HG02798 (cell line): Measurements from ENCODE around the gene BCR.

Experiments
- ATAC-seq: cut with Tn5 transposase; IDR thresholded peaks from one replicate; pipeline ENCODE4 v1.9.1; 2021; ENCODE audit warnings: mild to moderate bottlenecking; ENCODE audit not compliant: unreplicated experiment, poor library complexity

Gene BCR

DNA sequence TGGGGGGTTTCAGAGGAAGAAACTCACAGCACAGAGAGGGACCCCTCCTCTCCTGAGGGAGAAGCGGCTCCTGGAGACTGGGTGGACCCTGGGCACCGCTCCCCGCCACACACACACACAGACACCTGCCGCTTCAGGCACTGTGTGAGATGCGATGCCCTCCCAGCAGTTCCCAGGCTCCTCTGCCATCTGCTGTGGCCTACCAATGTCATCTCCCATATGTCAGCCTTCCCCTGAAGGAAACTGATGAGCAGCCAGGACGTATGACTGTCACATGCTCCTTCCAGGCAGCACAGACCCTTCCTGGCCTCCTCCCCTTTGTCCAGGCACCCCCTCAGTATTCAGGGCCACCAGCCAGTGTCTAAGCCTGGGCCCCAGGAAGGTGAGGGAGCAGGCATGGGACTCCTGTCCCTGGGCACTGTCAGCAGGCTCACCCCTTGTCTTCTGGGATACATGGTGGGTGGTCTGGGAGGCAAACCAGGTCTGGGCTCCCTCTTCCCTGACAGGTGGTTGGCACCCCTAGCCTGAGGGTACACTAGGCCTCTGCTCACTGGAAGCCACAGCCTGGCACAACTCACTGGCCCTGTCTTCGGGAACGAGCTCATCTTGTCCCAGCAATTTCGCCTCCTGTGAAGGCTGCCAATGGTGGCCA lies 11.8 kb upstream of the BCR start:
- ATAC-seq, result no peak

GRCh38 chr22:23169043-23169406 lies 11.3 kb upstream of the BCR start:
- no peak for ATAC-seq

GRCh38 chr22:23175817-23176644 lies 4.3 kb upstream of the BCR start:
- no peak for ATAC-seq

- ATAC-seq, result no peak
These were observed 3.7 kb upstream of the BCR start for GRCh38 chr22:23176645-23177027.

GRCh38 chr22:23177197-23177596 lies 3.1 kb upstream of the BCR start:
- ATAC-seq, result no peak

- no peak for ATAC-seq
These were observed 1.6 kb upstream of the BCR start for GRCh38 chr22:23178512-23179254.

DNA sequence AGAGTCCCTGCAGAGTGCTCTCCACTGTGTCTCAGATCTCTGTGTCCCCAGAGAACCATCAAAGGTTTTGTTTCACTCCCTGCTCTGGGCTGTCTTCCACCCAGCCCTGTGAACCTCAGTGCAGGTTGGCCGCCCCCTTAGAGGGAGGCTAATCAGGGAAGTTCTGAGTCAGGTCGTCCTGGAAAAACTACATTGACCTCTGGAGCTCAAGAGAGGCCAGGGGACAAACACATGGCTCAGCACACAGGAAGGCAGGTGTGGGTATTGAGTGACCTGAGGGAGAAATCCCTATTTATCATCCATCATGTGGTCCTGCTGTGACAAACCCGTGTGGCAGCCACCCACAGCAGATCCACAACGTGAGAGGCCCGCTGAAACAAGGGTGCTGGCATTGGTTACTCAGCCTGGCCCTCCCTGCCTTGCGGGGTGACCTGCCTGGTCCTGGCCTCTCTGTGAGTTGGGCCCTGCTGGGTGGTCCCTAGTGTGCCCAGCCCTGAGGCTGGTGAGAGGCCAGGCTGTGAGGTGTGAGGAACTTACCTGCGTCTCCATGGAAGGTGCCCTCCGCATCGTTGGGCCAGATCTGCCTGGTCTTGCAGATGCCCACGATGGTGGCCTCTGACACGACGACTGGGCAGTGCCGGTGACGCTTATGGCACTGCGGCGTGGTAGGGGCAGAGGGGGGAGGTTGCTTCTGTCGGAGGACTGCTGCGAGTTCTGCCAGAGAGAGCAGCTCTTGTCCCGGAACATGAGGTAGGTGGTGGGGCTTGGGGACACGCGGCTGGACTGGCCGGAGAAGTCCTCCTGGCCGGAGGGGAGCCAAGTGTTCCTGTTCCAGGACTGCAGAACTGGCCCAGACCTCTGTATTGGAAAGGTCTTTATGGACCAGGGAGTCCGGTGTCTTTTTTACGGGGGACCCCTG lies 669 bp upstream of the BCR start:
- ATAC-seq, result no peak

DNA sequence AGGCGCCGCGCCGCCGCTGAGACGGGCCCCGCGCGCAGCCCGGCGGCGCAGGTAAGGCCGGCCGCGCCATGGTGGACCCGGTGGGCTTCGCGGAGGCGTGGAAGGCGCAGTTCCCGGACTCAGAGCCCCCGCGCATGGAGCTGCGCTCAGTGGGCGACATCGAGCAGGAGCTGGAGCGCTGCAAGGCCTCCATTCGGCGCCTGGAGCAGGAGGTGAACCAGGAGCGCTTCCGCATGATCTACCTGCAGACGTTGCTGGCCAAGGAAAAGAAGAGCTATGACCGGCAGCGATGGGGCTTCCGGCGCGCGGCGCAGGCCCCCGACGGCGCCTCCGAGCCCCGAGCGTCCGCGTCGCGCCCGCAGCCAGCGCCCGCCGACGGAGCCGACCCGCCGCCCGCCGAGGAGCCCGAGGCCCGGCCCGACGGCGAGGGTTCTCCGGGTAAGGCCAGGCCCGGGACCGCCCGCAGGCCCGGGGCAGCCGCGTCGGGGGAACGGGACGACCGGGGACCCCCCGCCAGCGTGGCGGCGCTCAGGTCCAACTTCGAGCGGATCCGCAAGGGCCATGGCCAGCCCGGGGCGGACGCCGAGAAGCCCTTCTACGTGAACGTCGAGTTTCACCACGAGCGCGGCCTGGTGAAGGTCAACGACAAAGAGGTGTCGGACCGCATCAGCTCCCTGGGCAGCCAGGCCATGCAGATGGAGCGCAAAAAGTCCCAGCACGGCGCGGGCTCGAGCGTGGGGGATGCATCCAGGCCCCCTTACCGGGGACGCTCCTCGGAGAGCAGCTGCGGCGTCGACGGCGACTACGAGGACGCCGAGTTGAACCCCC lies 798 bp downstream of the BCR start:
- ATAC-seq, result peak; percentile 1

DNA sequence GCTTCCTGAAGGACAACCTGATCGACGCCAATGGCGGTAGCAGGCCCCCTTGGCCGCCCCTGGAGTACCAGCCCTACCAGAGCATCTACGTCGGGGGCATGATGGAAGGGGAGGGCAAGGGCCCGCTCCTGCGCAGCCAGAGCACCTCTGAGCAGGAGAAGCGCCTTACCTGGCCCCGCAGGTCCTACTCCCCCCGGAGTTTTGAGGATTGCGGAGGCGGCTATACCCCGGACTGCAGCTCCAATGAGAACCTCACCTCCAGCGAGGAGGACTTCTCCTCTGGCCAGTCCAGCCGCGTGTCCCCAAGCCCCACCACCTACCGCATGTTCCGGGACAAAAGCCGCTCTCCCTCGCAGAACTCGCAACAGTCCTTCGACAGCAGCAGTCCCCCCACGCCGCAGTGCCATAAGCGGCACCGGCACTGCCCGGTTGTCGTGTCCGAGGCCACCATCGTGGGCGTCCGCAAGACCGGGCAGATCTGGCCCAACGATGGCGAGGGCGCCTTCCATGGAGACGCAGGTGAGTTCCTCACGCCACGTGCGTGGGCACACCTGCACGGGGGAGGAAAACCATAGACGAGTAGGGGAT lies 1.5 kb downstream of the BCR start:
- ATAC-seq, result no peak

GRCh38 chr22:23182309-23183060 lies 2.2 kb downstream of the BCR start:
- ATAC-seq, result no peak

DNA sequence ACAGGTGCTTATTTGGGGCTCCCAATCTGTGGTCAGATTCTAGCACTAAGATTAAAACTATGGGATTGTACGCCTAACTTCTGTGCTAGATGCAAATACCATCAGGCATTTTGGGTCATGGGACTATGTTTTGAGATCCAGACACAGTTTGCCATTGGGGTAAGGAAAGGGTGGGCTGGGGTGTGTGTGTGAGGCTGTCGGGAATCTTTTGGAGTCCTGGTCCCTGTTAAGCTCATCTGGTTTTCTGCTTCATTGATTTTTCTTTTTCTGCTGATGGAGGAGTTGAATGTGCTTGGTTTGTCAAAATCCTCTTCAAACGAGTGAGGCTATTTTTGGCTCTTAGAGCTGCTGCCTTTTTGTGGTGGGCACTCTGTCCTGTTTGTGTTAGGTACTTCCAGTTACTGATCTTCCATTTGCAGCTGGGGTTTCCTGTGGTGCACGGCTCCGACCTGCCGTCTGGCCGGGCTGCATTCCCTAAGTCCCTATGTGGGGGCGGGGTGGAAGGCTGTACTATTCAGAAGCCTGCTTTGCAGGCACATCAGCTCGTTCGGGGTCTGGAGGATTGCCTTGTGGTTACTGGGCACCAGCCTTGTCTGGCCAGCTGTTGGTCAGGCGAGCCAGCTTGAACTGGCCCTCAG lies 2.9 kb downstream of the BCR start:
- no peak for ATAC-seq

GRCh38 chr22:23184100-23184763 lies 3.9 kb downstream of the BCR start:
- no peak for ATAC-seq

GRCh38 chr22:23184764-23185113 lies 4.4 kb downstream of the BCR start:
- ATAC-seq, result no peak

- ATAC-seq, result no peak
These were observed 6.9 kb downstream of the BCR start for GRCh38 chr22:23187211-23187610.

DNA sequence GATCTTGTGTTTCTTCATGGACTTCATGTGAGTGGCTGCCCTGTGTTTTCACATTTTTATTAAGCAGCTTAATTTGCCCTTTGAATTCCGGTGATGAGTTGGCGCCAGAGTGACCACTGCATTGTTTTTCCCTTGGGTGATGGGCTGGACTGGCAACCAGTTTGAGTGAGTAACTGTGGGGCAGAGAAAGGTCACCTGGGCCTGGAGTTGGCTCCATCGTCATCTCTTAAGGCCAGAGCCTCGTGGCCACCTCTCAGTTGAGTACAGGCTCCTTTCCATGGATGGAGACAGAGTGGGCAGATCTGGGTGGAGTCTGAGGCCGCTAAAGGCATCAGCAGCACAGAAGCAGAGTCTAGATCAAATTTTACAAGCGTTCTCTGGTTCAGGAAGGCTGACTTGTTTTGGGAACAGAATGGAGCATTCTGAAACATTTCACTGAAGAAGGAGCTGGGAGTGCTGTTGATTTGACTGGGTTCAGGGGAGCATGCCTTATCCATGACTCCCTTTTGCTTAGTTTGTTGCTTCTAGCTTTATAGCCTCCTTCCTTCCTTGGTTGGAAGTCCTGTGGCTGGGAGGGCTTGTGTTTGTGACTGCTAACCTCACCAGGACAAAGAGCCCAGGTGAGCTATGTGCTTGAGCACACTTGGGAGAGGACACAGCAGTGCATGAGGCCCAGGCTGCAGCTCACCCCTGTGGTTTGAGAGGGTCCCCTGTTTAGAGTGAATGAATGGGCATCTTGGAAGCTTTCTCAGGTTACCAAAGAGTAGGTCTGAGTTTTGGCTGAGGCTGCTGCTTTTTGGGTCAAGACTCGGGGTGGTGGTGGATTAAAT lies 7.8 kb downstream of the BCR start:
- ATAC-seq, result no peak

- ATAC-seq, result no peak
These were observed 10.2 kb downstream of the BCR start for GRCh38 chr22:23190526-23190925.

DNA sequence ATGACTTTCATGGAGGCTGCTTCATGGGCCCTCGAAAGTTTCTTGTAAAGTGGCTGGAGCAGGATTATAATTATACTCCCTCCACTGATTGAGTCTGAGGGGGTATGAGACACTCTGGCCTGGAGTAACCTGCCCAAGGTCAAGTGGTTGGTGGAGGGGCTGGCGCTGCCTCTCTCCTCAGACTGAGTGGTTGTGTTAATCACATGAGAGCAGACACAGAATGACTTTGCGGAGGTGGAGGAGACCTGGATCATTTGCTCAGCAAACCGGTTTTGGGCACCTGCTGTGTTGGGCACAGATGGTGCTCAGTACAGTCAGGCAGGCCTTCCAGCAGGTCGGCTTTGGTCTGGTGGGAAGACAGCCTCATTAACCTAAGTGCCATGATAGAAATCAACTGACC lies 11.8 kb downstream of the BCR start:
- no peak for ATAC-seq
